Peyer's patch (tissue), 4 donors: ENCODE results near the gene EVI2A. TPM values are rescaled to one million over a fixed set of nuclear protein-coding genes. Genes with fewer than 3 reads are reported as not detected.

ENCODE experiments used
- DNase-seq, 3 donors: peaks; one replicate each; pipeline ENCODE4 v3.0.0-alpha.2; 2017 to 2019
- H3K27ac ChIP-seq, 4 donors: fragments of 200-600 bp; sonication (generic); one replicate each; pipeline ENCODE4 v1.5.1; 2016 to 2019
- H3K27me3 ChIP-seq, 2 donors: fragments of 200-600 bp; sonication (generic); one replicate each; pipeline ENCODE4 v1.5.1; 2019
- H3K36me3 ChIP-seq, 3 donors: fragments of 200-600 bp; sonication (generic); one replicate each; pipeline ENCODE4 v1.5.1; 2016 to 2019
- H3K4me1 ChIP-seq, 4 donors: fragments of 200-600 bp; sonication (generic); one replicate each; pipeline ENCODE4 v1.5.1; 2016 to 2019
- H3K4me3 ChIP-seq, 4 donors: fragments of 200-600 bp; sonication (generic); 1 replicate in 3 of 4; 2 replicates in 1 of 4; pipeline ENCODE4 v1.5.1; 2016 to 2019; ENCODE audit warnings: mild to moderate bottlenecking in 1 of 4
- H3K9me3 ChIP-seq, 4 donors: fragments of 200-600 bp; sonication (generic); one replicate each; pipeline ENCODE4 v1.5.1; 2016 to 2019; ENCODE audit warnings: mild to moderate bottlenecking in 1 of 4
- CTCF ChIP-seq, 6 experiments: fragments of 450-650 bp in 4 of 6; fragments of 200-600 bp in 2 of 6; sonication (generic) in 1 of 6; IDR thresholded peaks; one replicate each; pipeline ENCODE4 v1.5.1; 2017 to 2019; ENCODE audit warnings: antibody characterized with exemption in 6 of 6, mild to moderate bottlenecking in 3 of 6, moderate library complexity in 1 of 6
- POLR2A ChIP-seq, 2 donors: fragments of 450-650 bp; IDR thresholded peaks; one replicate each; pipeline ENCODE4 v1.5.1; 2017; ENCODE audit warnings: antibody characterized with exemption in 2 of 2, mild to moderate bottlenecking in 2 of 2, moderate library complexity in 2 of 2
- total RNA-seq, 4 donors: library from RNA; depleted of rRNA; stranded (reverse); fragments of >200 nt; gene quantifications; one replicate each; pipeline ENCODE4 v1.1.0, GENCODE V29; 2016

Gene EVI2A
- total RNA-seq, 4 donors from 2014 or later, result 1.4 to 12.4 (median 5.8) TPM; not detected in 1

GRCh38 chr17:31273516-31273915 is 47.9 kb downstream of the EVI2A start:
- no peak for TF ChIP-seq POLR2A (IDR thresholded peaks at IDR 0.05)
- TF ChIP-seq CTCF (IDR thresholded peaks at IDR 0.05), result no peak
- no peak overlapping the region for H3K27ac ChIP-seq

GRCh38 chr17:31272803-31273202 is 48.6 kb downstream of the EVI2A start:
- H3K27me3 ChIP-seq, result no peaks in the 10 kb centered on the region
- no peaks in the 10 kb centered on the region for H3K4me1 ChIP-seq
- H3K27ac ChIP-seq, result no peak overlapping the region
- TF ChIP-seq CTCF (IDR thresholded peaks at IDR 0.05) (no peak), POLR2A (IDR thresholded peaks at IDR 0.05) (no peak)
- DNase-seq, result no peak
- H3K36me3 ChIP-seq, result peaks cover 0 to 24% (median 0%) of the 10 kb centered on the region in 3 donors
- H3K9me3 ChIP-seq, result no peaks in the 10 kb centered on the region
- H3K4me3 ChIP-seq, result no peak overlapping the region

More at GRCh38 chr17:31273516-31273915, 47.9 kb downstream of the EVI2A start:
- no peak for DNase-seq
- no peaks in the 10 kb centered on the region for H3K4me1 ChIP-seq
- H3K27me3 ChIP-seq, result no peaks in the 10 kb centered on the region
- no peak overlapping the region for H3K4me3 ChIP-seq
- H3K9me3 ChIP-seq, result no peaks in the 10 kb centered on the region
- peaks cover 0 to 17% (median 0%) of the 10 kb centered on the region in 3 donors for H3K36me3 ChIP-seq

- Histone ChIP-seq H3K4me1 (no peaks in the 10 kb centered on the region), H3K27me3 (no peaks in the 10 kb centered on the region), H3K36me3 (peaks cover 0 to 22% (median 0%) of the 10 kb centered on the region in 3 donors), H3K9me3 (no peaks in the 10 kb centered on the region), H3K27ac (no peak overlapping the region), H3K4me3 (no peak overlapping the region)
- TF ChIP-seq POLR2A (IDR thresholded peaks at IDR 0.05) (no peak), CTCF (IDR thresholded peaks at IDR 0.05) (no peak)
- DNase-seq, result no peak
Observed at GRCh38 chr17:31272236-31272635, 49.2 kb downstream of the EVI2A start.

GRCh38 chr17:31269578-31269983 is 51.8 kb downstream of the EVI2A start:
- no peaks in the 10 kb centered on the region for H3K27me3 ChIP-seq
- TF ChIP-seq POLR2A (IDR thresholded peaks at IDR 0.05) (no peak), CTCF (IDR thresholded peaks at IDR 0.05) (no peak)
- H3K9me3 ChIP-seq, result no peaks in the 10 kb centered on the region
- peaks cover 0 to 39% (median 0%) of the 10 kb centered on the region in 3 donors for H3K36me3 ChIP-seq
- DNase-seq, result no peak
- no peak overlapping the region for H3K27ac ChIP-seq
- H3K4me3 ChIP-seq, result no peak overlapping the region
- no peaks in the 10 kb centered on the region for H3K4me1 ChIP-seq

GRCh38 chr17:31269036-31269577 is 52.3 kb downstream of the EVI2A start:
- Histone ChIP-seq H3K9me3 (no peaks in the 10 kb centered on the region), H3K27me3 (no peaks in the 10 kb centered on the region), H3K36me3 (peaks cover 0 to 39% (median 0%) of the 10 kb centered on the region in 3 donors), H3K27ac (no peak overlapping the region), H3K4me3 (no peak overlapping the region), H3K4me1 (no peaks in the 10 kb centered on the region)
- TF ChIP-seq POLR2A (IDR thresholded peaks at IDR 0.05), result no peak
- no peak for TF ChIP-seq CTCF (IDR thresholded peaks at IDR 0.05)
- no peak for DNase-seq

Other genes with a start within 250 kb of the EVI2A start
- gene NF1, start 226.6 kb downstream of the EVI2A start, total RNA-seq, result 100 to 1,000 TPM in 2 of 4 donors, 10 to 100 TPM in 2; 66.8 to 106 (median 95.6) TPM
- gene OMG, start 24.4 kb downstream of the EVI2A start, total RNA-seq, result not detected
- gene EVI2B, start 7.6 kb downstream of the EVI2A start, total RNA-seq, result 10 to 100 TPM in 2 of 4 donors, 1 to 10 TPM in 2; 5.6 to 70.1 (median 8.7) TPM
- 10 to 100 TPM; 52.8 to 69.3 (median 64.9) TPM for gene RAB11FIP4, start 70.1 kb upstream of the EVI2A start, total RNA-seq